ENCODE results near the gene FRMD5. TPM values are rescaled to one million over a fixed set of nuclear protein-coding genes. Genes with fewer than 3 reads are reported as not detected.

FRMD5 gene
- total RNA-seq, 1 experiment from 2014 or later = 6.5 TPM

DNA sequence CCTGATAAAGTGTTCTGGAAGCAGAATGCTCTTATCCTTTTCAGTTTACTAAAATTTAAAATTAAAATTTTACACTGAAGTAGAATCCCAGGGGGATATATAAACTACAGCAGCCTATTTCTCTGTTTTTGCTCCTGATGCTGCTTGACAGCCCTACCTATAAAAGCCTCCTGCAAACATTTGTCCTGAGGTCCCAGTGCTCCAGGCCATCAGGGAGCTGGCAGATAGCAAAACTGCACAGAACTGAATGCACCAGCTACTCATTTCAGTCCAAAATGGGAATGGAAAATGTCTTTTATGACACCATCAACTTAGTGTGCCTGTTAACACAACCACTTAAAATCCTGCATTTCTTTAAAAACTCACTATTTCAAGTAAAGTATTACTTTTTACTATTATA, 50.1 kb downstream of the FRMD5 start:
- H3K36me3 ChIP-seq (ENCODE audit: low read depth) = no peaks in the 10 kb centered on the region
- intact Hi-C loops (cut with micrococcal nuclease; ENCODE audit: unreplicated experiment) = no loop called here
- H2AFZ ChIP-seq = no peak overlapping the region
- no peaks in the 10 kb centered on the region for H3K79me2 ChIP-seq (ENCODE audit: low read depth)
- H3K9me3 ChIP-seq (ENCODE audit: insufficient read depth, low read depth) = no peaks in the 10 kb centered on the region
- H3K4me3 ChIP-seq = no peak overlapping the region
- no peaks in the 10 kb centered on the region for H3K9me2 ChIP-seq (ENCODE audit: insufficient read depth)
- H3K27me3 ChIP-seq (ENCODE audit: insufficient read depth, low read depth) = no peaks in the 10 kb centered on the region
- DNase-seq = no peak
- H3K27ac ChIP-seq = no peak overlapping the region
- BruUV-seq (replicated peaks) = no TSS peak
- H3K4me1 ChIP-seq (replicated peaks; ENCODE audit: insufficient read depth) = no peaks in the 10 kb centered on the region
- CTCF ChIA-PET = no interaction called here
- TF ChIP-seq EZH2 (IDR thresholded peaks at IDR 0.05; ENCODE audit: low read depth) = no peak
- TF ChIP-seq, protein P1, sequence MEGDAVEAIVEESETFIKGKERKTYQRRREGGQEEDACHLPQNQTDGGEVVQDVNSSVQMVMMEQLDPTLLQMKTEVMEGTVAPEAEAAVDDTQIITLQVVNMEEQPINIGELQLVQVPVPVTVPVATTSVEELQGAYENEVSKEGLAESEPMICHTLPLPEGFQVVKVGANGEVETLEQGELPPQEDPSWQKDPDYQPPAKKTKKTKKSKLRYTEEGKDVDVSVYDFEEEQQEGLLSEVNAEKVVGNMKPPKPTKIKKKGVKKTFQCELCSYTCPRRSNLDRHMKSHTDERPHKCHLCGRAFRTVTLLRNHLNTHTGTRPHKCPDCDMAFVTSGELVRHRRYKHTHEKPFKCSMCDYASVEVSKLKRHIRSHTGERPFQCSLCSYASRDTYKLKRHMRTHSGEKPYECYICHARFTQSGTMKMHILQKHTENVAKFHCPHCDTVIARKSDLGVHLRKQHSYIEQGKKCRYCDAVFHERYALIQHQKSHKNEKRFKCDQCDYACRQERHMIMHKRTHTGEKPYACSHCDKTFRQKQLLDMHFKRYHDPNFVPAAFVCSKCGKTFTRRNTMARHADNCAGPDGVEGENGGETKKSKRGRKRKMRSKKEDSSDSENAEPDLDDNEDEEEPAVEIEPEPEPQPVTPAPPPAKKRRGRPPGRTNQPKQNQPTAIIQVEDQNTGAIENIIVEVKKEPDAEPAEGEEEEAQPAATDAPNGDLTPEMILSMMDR (conservative IDR thresholded peaks at IDR 0.05) = no peak
- no peak overlapping the region for H3K4me2 ChIP-seq
- no peaks in the 10 kb centered on the region for H4K20me1 ChIP-seq (ENCODE audit: insufficient read depth)
- no peaks in the 10 kb centered on the region for H3F3A ChIP-seq (ENCODE audit: insufficient read depth, low read depth)
- POLR2A ChIA-PET (ENCODE audit: unreplicated experiment) = no interaction called here

DNA sequence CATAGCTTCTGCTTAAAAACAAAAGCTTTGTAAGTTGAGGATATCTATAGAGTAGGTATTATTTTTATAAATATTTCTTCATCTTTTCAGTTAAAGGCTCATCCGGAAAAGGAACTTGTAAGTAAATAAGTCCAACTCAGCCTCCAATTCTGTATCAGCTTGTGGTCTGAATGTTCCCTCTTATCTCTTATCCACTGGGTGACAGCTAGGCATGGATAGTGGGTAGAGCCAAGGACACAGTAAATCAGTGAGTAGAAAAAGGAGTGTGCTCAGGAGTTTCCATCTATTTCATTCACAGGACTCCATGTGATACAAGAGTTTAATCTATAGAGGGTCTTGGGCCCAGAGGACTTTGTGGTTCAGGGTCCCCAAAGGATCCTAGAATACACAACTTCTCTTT, 50.9 kb downstream of the FRMD5 start:
- H2AFZ ChIP-seq = no peak overlapping the region
- H3F3A ChIP-seq (ENCODE audit: insufficient read depth, low read depth) = no peaks in the 10 kb centered on the region
- no peak for DNase-seq
- H3K27ac ChIP-seq = no peak overlapping the region
- H3K9me2 ChIP-seq (ENCODE audit: insufficient read depth) = no peaks in the 10 kb centered on the region
- H3K27me3 ChIP-seq (ENCODE audit: insufficient read depth, low read depth) = no peaks in the 10 kb centered on the region
- H4K20me1 ChIP-seq (ENCODE audit: insufficient read depth) = no peaks in the 10 kb centered on the region
- H3K79me2 ChIP-seq (ENCODE audit: low read depth) = no peaks in the 10 kb centered on the region
- H3K4me3 ChIP-seq = no peak overlapping the region
- H3K4me1 ChIP-seq (replicated peaks; ENCODE audit: insufficient read depth) = no peaks in the 10 kb centered on the region
- no peaks in the 10 kb centered on the region for H3K36me3 ChIP-seq (ENCODE audit: low read depth)
- POLR2A ChIA-PET (ENCODE audit: unreplicated experiment) = no interaction called here
- no peak for TF ChIP-seq EZH2 (IDR thresholded peaks at IDR 0.05; ENCODE audit: low read depth)
- TF ChIP-seq, protein P1 (conservative IDR thresholded peaks at IDR 0.05) = no peak
- H3K9me3 ChIP-seq (ENCODE audit: insufficient read depth, low read depth) = no peaks in the 10 kb centered on the region
- intact Hi-C loops (cut with micrococcal nuclease; ENCODE audit: unreplicated experiment) = no loop called here
- no peak overlapping the region for H3K4me2 ChIP-seq
- CTCF ChIA-PET = interaction anchor here (0.6 kb wide), 1 partner anchor 58 kb away, joined by 3 read pairs; no protein-coding TSS in a partner anchor
- no TSS peak for BruUV-seq (replicated peaks)

DNA sequence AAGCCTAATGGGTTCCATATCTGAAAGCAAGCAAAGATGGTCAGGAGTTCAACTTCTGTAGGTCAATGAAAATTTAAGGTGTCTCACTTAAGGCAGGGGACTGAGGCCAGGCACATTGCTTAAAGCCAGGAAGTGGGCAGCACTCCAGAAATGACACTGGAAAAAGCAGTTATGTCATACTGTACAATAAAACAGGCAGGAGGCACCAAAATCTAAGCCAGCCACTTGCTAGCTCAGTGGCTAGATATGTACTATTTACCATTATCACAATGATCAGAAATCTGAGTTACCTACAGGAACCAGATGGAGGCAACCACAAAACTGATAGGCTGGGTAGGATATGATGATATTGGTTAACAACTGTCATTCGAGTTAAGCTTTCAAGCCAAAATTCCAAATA, 57.3 kb downstream of the FRMD5 start:
- Histone ChIP-seq H3K27ac (no peak overlapping the region), H3K4me2 (no peak overlapping the region), H2AFZ (no peak overlapping the region), H3K9me2 (ENCODE audit: insufficient read depth) (no peaks in the 10 kb centered on the region), H3F3A (ENCODE audit: insufficient read depth, low read depth) (no peaks in the 10 kb centered on the region), H3K79me2 (ENCODE audit: low read depth) (no peaks in the 10 kb centered on the region), H3K9me3 (ENCODE audit: insufficient read depth, low read depth) (no peaks in the 10 kb centered on the region), H3K36me3 (ENCODE audit: low read depth) (no peaks in the 10 kb centered on the region), H4K20me1 (ENCODE audit: insufficient read depth) (no peaks in the 10 kb centered on the region), H3K4me3 (no peak overlapping the region), H3K27me3 (ENCODE audit: insufficient read depth, low read depth) (no peaks in the 10 kb centered on the region), H3K4me1 (replicated peaks; ENCODE audit: insufficient read depth) (no peaks in the 10 kb centered on the region)
- BruUV-seq (replicated peaks) = no TSS peak
- no peak for TF ChIP-seq EZH2 (IDR thresholded peaks at IDR 0.05; ENCODE audit: low read depth)
- TF ChIP-seq, protein P1 (conservative IDR thresholded peaks at IDR 0.05) = no peak
- CTCF ChIA-PET = interaction anchor here (0.5 kb wide), 1 partner anchor 85 kb away, joined by 5 read pairs; no protein-coding TSS in a partner anchor
- intact Hi-C loops (cut with micrococcal nuclease; ENCODE audit: unreplicated experiment) = no loop called here
- peak in 1 of 2 experiments; percentile 22 for DNase-seq
- POLR2A ChIA-PET (ENCODE audit: unreplicated experiment) = interaction anchor here (0.6 kb wide), 2 partner anchors 9 to 1490 kb away, joined by 3 read pairs; no protein-coding TSS in a partner anchor
